Measurements from ENCODE around the gene MSTO1. TPM values are rescaled to one million over a fixed set of nuclear protein-coding genes. Genes with fewer than 3 reads are reported as not detected.
"Not testable (repeated sequence)": the region's sequence is repeated elsewhere in the genome, so short reads cannot be mapped to it uniquely, and the experiment has no call there.

Gene MSTO1
- total and polyA plus RNA-seq, 2 donors (not counting 1 experiment from before 2014, with no cell fraction given), result 14.9 to 21.3 TPM

DNA sequence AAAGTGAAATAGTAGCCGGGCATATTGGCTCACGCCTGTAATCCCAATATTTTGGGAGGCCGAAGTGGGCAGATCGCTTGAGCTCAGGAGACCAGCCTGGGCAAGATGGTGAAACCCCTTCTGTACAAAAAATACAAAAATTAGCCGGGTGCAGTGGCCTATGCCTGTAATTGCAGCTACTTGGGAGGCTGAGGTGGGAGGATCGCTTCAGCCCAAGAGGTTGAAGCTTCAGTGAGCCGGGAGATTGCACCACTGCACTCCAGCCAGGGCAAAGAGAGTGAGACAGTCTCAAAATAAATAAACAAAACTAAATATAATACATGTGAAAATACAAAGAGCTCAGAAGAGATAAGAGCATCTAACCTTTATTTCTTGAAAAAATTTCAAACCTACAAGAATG, 2.3 kb upstream of the MSTO1 start:
- H3K4me1 ChIP-seq (ENCODE audit: control insufficient read depth, extremely low read depth, insufficient read depth, low read length), result no peaks in the 10 kb centered on the region
- DNase-seq (ENCODE audit: low read depth in 2 of 2), result no peak
- H2AFZ ChIP-seq (ENCODE audit: low read length), result no peak overlapping the region
- H3K4me3 ChIP-seq (replicated peaks in 1 of 4; ENCODE audit: control extremely low read depth in 1 of 4, insufficient read depth in 1 of 4, low read depth in 3 of 4, low read length in 4 of 4), result no peak overlapping the region
- H3K9ac ChIP-seq (ENCODE audit: insufficient read depth, low read length), result no peak overlapping the region
- TF ChIP-seq, protein P1, sequence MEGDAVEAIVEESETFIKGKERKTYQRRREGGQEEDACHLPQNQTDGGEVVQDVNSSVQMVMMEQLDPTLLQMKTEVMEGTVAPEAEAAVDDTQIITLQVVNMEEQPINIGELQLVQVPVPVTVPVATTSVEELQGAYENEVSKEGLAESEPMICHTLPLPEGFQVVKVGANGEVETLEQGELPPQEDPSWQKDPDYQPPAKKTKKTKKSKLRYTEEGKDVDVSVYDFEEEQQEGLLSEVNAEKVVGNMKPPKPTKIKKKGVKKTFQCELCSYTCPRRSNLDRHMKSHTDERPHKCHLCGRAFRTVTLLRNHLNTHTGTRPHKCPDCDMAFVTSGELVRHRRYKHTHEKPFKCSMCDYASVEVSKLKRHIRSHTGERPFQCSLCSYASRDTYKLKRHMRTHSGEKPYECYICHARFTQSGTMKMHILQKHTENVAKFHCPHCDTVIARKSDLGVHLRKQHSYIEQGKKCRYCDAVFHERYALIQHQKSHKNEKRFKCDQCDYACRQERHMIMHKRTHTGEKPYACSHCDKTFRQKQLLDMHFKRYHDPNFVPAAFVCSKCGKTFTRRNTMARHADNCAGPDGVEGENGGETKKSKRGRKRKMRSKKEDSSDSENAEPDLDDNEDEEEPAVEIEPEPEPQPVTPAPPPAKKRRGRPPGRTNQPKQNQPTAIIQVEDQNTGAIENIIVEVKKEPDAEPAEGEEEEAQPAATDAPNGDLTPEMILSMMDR (conservative IDR thresholded peaks at IDR 0.05 in 1 of 2, IDR thresholded peaks at IDR 0.05 in 1 of 2; ENCODE audit: low read depth in 1 of 2, low read length in 2 of 2), result no peak
- no peak for TF ChIP-seq EZH2 (IDR thresholded peaks at IDR 0.05; ENCODE audit: low read length, missing control alignments)
- no peak overlapping the region for H3K4me2 ChIP-seq (ENCODE audit: extremely low read depth, insufficient read depth, low read length)
- no peaks in the 10 kb centered on the region for H3K9me3 ChIP-seq (ENCODE audit: control insufficient read depth, insufficient read depth, low read depth, low read length)
- no peaks in the 10 kb centered on the region for H3K79me2 ChIP-seq (ENCODE audit: control insufficient read depth, insufficient read depth, low read length)
- no peaks in the 10 kb centered on the region for H3K27me3 ChIP-seq (ENCODE audit: control insufficient read depth, insufficient read depth, low read length)
- peaks cover 4% of the 10 kb centered on the region for H3K36me3 ChIP-seq (ENCODE audit: control insufficient read depth, insufficient read depth, low read length)
- H3K27ac ChIP-seq (ENCODE audit: insufficient read depth, low read length), result no peak overlapping the region
- H4K20me1 ChIP-seq (ENCODE audit: control insufficient read depth, extremely low read depth, insufficient read depth, low read length), result no peaks in the 10 kb centered on the region

DNA sequence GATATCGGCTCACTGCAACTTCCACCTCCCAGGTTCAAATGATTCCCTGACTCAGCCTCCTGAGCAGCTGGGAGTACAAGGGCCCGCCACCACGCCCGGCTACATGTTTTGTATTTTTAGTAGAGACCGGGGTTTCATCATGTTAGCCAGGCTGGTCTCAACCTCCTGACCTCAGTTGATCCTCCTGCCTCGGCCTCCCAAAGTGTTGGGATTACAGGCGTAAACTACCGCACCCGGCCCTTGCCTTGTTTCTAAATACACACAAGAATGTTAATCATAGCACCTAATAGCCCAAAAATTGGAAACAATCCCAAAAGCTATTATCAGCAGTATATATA, 1.2 kb upstream of the MSTO1 start:
- DNase-seq (ENCODE audit: low read depth in 2 of 2), result no peak
- TF ChIP-seq, protein P1 (conservative IDR thresholded peaks at IDR 0.05 in 1 of 2, IDR thresholded peaks at IDR 0.05 in 1 of 2; ENCODE audit: low read depth in 1 of 2, low read length in 2 of 2), result no peak
- no peak for TF ChIP-seq EZH2 (IDR thresholded peaks at IDR 0.05; ENCODE audit: low read length, missing control alignments)

DNA sequence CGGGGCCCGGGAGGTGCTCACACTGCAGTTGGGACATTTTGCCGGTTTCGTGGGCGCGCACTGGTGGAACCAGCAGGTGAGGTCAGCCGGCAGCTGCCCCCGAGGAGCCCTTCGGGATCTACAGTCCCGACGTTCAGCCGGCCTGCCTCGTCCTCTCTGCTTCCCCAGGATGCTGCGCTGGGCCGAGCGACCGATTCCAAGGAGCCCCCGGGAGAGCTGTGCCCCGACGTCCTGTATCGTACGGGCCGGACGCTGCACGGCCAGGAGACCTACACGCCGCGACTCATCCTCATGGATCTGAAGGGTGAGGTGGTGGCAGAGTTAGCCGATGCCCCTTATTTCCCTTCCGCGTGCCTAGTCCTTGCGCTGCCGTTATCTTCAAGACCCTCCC, 234 bp downstream of the MSTO1 start:
- not testable (repeated sequence) for H3K4me1 ChIP-seq (ENCODE audit: control insufficient read depth, extremely low read depth, insufficient read depth, low read length); H3K4me2 ChIP-seq (ENCODE audit: extremely low read depth, insufficient read depth, low read length); DNase-seq (ENCODE audit: low read depth in 2 of 2); H3K9ac ChIP-seq (ENCODE audit: insufficient read depth, low read length); H3K36me3 ChIP-seq (ENCODE audit: control insufficient read depth, insufficient read depth, low read length); H3K9me3 ChIP-seq (ENCODE audit: control insufficient read depth, insufficient read depth, low read depth, low read length); H3K79me2 ChIP-seq (ENCODE audit: control insufficient read depth, insufficient read depth, low read length); H4K20me1 ChIP-seq (ENCODE audit: control insufficient read depth, extremely low read depth, insufficient read depth, low read length); H3K27ac ChIP-seq (ENCODE audit: insufficient read depth, low read length); H2AFZ ChIP-seq (ENCODE audit: low read length); H3K27me3 ChIP-seq (ENCODE audit: control insufficient read depth, insufficient read depth, low read length)
- peak overlapping the region in 2 of 4 experiments; percentile 49 to 67 for H3K4me3 ChIP-seq (replicated peaks in 1 of 4; ENCODE audit: control extremely low read depth in 1 of 4, insufficient read depth in 1 of 4, low read depth in 3 of 4, low read length in 4 of 4)

More for the DNA sequence above, 1.2 kb upstream of the MSTO1 start:
- no peak overlapping the region for H3K9ac ChIP-seq (ENCODE audit: insufficient read depth, low read length)
- H3K4me1 ChIP-seq (ENCODE audit: control insufficient read depth, extremely low read depth, insufficient read depth, low read length), result no peaks in the 10 kb centered on the region
- H3K9me3 ChIP-seq (ENCODE audit: control insufficient read depth, insufficient read depth, low read depth, low read length), result no peaks in the 10 kb centered on the region
- H3K27ac ChIP-seq (ENCODE audit: insufficient read depth, low read length), result no peak overlapping the region
- no peaks in the 10 kb centered on the region for H3K27me3 ChIP-seq (ENCODE audit: control insufficient read depth, insufficient read depth, low read length)
- peaks cover 4% of the 10 kb centered on the region for H3K36me3 ChIP-seq (ENCODE audit: control insufficient read depth, insufficient read depth, low read length)
- H2AFZ ChIP-seq (ENCODE audit: low read length), result no peak overlapping the region
- H3K79me2 ChIP-seq (ENCODE audit: control insufficient read depth, insufficient read depth, low read length), result no peaks in the 10 kb centered on the region
- no peak overlapping the region for H3K4me3 ChIP-seq (replicated peaks in 1 of 4; ENCODE audit: control extremely low read depth in 1 of 4, insufficient read depth in 1 of 4, low read depth in 3 of 4, low read length in 4 of 4)
- no peaks in the 10 kb centered on the region for H4K20me1 ChIP-seq (ENCODE audit: control insufficient read depth, extremely low read depth, insufficient read depth, low read length)
- no peak overlapping the region for H3K4me2 ChIP-seq (ENCODE audit: extremely low read depth, insufficient read depth, low read length)

DNA sequence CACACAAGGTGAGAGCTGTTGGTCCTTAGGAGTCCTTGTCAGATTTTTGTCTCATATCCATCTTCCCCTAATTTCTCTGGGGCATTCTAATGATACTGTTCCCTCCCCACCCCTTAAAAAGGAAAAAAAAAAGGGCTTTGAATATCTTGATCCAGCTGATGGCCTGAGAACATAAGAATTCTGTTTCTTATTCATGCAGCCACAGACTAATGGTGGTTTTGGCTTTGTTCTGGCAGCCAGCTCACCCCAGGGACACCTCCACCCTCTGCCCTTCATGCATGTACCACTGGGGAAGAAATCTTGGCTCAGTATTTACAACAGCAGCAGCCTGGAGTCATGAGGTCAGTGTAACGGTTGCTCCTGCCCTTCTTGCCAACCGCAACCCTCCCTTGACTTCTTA, 3.2 kb downstream of the MSTO1 start:
- H2AFZ ChIP-seq (ENCODE audit: low read length); H3K4me3 ChIP-seq (replicated peaks in 1 of 4; ENCODE audit: control extremely low read depth in 1 of 4, insufficient read depth in 1 of 4, low read depth in 3 of 4, low read length in 4 of 4); H3K27ac ChIP-seq (ENCODE audit: insufficient read depth, low read length); H3K79me2 ChIP-seq (ENCODE audit: control insufficient read depth, insufficient read depth, low read length); H3K27me3 ChIP-seq (ENCODE audit: control insufficient read depth, insufficient read depth, low read length); H3K4me2 ChIP-seq (ENCODE audit: extremely low read depth, insufficient read depth, low read length); H3K36me3 ChIP-seq (ENCODE audit: control insufficient read depth, insufficient read depth, low read length); H3K9me3 ChIP-seq (ENCODE audit: control insufficient read depth, insufficient read depth, low read depth, low read length); H3K9ac ChIP-seq (ENCODE audit: insufficient read depth, low read length); H4K20me1 ChIP-seq (ENCODE audit: control insufficient read depth, extremely low read depth, insufficient read depth, low read length); H3K4me1 ChIP-seq (ENCODE audit: control insufficient read depth, extremely low read depth, insufficient read depth, low read length): not testable (repeated sequence)
- DNase-seq (ENCODE audit: low read depth in 2 of 2), result peak in 1 of 2 donors; percentile 55

All from fibroblast of lung (primary cell).